NCI-H1105 (cell line): ENCODE results near the gene CARD9.

Source experiments
- DNase-seq: peaks from one replicate; lab custom pipeline; 2025; lab: John Stamatoyannopoulos, UW

Gene CARD9

DNA sequence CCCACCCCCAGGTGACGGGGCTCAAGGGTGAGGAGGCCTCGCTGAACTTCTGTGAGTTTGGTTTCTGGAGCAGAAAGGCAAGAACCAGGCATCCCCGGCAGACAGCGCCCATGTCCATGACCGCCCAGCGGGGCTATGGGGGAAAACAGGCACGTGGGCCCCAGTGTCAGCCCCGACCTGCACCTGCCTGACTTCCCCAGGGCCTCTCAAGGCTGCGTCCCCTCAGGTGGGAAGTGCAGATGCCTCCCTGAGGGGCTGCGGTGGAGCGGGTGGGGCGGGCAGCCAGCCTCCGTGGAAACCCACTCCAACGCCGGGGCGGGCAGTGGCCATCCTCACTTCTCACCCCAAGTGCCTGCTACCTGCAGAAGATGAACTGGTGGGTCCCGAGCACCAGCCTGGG is 6.9 kb upstream of the CARD9 start:
- DNase-seq, result no peak

DNA sequence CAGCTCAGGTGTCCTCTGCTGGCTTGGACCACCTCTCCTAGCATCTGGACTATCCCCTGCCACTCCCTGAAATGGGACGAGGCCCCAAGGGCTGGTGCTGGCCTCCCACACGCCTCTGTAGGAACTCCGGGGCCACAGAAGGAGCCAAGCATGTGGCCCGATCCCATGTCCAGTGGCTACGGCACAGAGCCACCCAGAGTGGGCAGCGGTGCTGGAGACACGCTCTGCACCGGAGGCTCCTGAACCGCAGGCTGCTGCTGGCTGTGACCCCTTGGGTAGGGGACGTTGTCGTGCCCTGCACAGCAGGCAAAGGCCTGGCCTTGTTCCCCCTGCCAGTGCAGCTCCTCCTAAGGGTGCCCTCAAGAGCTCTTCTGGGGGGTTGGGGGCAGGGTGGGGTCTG is 6.4 kb upstream of the CARD9 start:
- DNase-seq, result no peak

DNA sequence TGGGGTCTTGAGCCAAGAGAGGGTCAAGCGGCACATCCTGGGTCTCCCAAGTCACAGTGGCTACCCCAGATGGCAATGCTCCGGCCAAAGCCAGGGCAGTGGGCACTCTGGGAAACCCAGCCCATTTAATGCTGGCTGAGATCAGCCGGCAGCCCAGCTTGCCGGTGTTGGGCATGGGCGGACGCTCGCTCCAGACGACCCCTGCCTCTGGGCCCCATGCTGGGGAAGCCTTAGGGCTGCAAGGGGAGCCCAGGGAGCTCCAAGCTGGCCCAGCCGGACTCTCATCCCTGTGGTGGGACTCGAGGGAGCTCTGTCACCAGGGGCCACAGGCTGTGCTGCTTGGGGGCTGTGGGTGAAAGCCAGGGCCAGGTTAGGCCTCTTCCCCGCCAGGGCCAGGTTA is 5.9 kb upstream of the CARD9 start:
- DNase-seq, result no peak

DNA sequence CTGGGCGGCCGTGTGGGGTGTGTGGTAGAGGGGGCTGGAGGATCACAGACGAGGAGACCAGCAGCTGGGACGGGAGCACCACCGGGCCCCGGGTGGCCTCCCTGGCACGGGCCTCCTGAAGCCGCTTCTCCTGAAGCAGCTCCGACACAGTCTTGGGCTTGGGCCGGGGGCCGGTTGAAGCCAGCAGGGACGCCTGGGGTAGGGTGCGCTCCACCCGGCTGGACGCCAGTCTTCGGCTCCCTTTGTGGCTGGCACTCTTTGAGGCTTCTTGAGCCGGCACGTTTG is 5.5 kb upstream of the CARD9 start:
- no peak for DNase-seq

DNA sequence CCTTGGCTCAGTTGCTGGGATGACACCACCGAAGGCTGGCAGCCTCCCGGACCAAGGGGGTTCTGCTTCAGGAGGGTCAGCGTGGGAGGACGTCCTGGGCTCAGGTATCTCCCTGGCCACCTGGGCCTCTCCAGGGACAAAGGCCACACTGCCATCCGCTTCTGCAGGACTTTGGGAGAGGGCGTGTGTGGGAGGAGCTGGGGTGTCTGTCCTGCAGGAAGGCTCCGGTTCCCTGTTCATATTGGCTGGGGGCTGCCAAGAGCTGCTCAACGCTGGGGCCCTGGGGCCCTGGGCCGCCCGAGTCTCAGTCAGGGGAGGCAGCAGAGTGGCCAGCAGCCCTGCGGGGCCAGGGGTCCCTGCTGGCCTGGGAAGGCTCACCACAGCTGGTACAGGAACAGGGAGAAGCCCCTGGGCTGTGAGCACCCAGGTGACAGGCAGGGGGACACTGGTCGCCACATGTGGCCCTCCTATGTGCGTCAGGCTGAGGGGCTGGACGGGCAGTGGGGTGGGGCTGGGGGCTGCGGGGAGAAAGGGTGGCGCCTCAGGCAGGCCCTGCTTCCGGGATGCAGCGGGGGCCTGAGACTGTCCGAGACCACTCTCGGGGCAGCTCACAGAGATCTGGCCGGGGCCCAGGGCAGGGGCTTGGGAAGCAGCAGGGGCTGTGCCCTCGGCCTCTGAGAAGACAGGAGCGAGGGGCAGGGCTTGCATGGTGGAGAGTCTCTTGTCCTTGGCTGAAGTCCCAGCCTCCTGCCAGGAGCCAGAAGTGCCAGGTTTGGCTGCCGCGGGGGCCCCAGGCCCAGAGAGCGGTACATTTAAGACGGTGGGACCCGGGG is 4.9 kb upstream of the CARD9 start:
- DNase-seq, result no peak

DNA sequence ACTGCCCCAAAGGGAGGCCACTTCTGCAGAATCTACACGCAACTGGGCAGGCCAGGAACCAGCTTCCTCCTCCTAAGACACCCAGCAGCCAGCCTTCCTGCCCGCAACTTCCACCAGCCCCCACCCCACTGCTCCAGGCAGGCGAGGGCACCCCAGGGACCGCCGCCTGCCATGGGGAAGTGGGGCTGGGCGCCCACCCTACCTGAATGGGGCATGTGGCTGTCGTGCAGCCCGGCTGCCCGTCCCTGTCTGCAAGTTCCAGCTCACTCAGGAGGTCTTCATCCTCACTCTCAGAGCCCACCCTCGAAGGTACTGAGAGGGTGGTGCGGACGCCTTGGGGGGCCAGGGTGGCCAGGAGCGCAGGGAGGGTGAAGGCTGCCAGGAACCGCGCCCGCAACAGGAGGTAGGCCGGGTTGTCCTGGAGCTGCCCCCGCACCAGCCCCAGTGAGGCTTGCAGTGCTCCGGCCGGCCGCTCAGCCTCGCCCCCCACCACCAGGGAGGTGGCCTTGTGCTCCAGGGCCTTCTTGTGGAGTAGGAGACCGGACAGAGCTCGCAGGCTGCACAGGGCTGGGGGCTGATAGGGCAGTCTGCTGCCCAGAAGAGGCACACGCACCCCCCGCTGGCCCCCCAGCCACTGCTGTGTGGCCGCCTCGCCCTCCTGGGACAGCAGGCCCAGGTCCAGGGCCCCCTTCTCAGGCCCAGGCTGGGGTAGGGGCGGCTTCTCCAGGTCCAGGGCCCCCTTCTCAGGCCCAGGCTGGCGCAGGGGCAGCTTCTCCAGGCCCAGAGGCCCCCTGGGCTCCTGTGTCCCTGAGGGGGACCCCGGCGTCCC is 4.1 kb upstream of the CARD9 start:
- no peak for DNase-seq

DNA sequence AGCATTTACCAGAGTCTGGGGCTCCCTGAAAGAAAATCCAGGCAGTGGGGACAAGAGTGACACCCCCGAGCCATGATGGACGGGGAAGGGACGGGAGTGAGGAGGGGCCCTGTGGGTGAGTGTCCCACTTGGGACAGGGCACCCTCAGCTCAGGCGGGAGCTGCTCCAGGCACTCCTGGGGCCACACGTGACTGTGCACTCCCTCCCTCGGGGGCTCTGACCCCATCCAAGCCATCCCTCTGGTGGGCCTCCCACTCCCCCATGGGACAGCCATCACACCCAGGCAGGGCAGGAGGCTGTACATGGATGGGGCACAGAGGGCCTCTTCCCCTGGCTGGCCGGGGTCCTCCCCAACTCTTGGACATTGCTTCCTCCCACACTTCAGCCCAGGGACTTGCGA is 3.0 kb upstream of the CARD9 start:
- no peak for DNase-seq

DNA sequence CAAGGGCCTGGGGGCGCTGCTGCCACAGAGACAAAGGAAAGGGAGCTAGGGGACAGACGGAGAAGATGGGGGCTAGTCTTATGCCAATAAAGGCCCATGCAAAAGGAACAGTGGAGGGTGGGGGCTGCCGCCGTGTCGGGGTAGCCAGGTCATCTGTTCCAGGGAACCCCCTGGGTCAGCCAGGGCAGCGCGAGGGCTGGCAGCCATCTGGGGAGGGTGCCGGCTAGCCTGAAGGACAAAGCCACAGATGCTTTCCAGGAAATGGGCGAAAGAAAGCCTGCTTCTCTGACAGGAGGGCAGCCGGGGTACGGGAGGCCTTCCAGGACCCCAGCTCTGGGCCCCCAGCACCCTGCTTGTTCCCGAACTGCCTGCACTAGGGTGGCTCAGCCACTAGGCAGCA is 1.6 kb upstream of the CARD9 start:
- DNase-seq, result no peak

DNA sequence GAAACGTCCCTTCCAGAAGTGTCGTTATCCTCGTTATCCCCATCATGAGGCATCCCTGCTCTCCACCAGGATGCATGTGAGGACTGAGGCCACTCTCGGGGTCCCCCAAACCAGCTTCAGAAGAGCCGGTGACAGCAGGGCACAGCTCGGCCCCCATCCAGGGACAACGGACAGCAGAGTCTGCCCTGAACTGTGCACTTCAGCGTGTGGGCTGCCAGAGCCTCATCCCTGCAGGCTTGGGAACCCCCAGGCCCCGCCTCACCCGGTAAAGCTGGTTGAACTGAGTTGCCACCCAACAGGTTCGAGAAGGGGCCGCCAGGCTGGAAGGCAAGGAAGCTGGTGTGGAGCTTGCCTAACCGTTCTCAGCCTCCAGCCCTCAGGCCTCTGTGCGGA is 710 bp upstream of the CARD9 start:
- no peak for DNase-seq

DNA sequence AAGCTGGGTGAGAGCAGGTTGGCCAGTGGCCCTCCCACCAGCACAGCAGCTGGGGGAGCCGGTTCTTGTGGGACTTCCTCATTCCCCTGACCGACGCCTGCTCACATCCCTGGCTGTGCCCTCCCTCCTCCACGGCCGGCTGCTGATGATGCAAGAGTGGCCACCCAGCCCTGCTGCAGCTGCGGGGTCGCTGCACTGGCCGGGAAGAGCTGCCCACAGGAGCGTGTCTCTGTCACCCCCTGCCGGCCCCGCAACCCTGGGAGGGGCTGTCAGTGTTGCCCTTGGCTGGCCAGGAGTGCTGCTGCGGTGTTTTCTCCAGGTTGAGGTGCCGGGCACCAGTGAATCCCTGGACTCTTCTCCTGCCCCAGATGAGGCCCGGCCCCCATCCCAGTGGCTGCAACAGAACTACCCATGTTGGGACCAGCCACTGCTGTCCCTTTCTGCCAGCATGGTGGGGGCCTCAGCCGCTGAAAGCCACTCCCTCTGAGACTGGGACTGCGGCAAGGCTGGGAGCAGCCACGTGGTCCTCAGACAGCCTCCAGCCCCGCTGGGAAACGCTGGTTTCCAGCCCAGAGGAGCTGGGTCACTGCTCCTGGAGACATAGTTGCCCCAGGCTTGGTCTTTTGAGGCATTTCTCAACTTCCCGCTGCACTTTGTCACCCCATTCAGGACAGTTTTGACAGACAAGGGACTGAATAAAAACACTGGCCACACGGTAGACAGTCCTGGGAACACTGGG is 739 bp downstream of the CARD9 start:
- no peak for DNase-seq

DNA sequence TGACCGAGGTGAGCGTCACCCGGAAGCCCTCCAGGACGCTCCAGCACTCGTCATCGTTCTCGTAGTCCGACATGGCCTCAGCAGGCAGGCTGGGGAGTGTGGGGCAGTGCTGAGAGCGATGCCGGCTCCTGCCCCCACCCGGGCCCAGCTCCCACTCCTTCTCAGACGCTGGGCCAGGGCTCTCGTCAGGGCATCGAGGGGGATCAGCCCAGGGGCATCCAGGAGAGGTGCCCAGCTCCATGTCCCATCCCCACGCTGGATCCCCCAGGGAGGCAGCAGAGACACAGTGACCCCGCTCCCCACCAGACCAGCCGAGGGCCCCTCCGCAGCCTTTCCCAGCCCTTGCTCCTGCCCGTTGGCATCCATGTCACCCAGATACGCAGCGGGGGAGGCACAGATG is 1.5 kb downstream of the CARD9 start:
- no peak for DNase-seq

DNA sequence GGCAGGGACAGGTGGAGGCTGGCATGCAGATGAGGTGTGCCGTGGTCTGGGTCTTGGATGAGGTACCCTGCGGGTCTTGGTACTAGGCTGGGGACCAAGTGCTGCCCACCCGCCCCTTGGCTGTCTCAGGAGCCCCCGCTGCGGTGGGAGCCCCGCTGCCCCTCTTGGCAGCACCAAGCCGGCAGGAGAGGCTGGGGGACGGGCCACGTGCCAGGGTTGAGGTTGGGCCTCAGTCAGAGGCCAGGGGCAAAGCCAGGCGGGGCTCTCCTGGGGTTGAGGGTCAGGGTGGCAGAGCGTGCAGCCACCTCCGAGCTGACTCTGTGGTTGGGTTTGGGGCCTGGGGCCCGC is 2.0 kb downstream of the CARD9 start:
- no peak for DNase-seq

DNA sequence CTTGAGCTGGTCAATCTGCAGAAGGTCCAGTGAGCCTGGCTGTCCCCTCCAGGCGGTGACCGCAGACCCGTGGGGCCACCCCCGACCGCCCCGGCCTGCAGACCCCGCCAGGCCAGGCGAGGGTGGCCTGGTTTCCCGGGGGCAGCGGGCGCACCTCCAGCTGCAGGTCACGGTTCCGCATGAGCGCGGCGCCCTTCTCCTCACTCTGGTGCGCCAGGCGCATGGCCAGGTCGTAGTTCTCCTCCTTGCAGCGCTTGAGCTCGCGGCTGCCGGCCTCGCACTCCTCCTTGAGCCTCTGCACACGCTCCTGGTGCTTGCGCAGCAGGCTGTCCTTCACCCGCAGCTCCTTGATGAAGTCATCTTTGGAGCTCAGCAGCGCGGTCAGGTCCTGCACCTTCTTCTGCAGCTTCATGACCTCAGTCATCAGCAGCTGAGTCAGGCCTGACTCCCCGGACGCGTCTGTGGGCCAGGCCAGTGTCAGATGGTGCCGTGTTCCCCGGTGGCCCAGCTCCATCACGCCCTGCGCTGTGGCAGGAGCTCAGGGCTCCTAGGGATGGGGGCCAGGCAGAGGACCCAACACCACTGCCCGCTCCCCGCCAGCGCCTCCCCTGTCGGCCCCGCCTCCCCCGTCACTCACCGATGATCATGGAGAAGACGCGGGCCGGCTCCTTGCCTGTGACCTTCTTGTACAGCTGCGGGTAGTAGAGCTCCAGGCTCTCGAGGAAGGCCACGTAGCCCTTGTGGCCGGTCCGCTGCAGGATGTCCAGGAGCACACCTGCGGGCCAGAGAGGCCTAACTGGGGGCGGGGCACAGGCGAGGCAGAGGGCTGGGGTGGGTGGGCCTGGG is 2.6 kb downstream of the CARD9 start:
- DNase-seq, result no peak

DNA sequence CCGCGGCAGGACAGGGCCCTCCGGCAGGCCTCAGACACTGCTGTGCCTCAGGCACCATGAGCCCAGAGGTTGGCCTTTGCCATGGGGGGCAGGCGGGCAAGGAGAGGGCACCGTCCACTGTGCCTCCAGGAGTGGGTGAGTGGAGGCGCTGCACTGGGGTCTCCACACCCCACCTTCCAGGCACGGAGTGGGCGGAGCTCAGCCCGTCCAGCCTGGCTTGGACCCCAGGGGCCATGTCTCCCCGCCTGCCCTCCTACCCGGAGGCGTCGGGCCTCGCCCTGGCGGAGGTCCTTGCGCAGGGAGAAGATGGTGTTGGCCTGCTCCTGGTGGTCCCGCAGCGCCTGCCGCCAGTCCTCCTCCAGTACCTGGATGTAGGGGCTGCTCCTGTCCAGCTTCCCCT is 3.4 kb downstream of the CARD9 start:
- DNase-seq, result no peak

DNA sequence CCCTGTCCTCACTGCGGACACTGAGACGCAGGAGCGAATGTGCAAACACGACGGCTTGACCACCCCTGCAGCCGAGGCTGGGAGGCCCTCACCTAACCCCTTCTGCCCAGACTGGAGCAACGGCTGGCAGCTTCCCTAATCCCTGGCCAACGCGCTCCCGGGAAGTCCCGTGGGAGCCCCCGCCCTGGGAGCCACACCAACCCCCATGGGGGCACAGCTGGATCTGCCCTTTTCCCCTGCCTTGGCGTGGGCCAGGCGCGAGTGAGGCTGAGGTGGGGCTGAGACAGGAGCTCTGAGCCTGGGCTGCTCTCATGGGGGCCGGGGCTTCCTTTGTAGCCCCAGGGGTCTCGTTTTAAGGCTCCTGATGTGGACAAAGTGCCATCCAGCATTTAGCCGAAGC is 5.3 kb downstream of the CARD9 start:
- DNase-seq, result no peak

DNA sequence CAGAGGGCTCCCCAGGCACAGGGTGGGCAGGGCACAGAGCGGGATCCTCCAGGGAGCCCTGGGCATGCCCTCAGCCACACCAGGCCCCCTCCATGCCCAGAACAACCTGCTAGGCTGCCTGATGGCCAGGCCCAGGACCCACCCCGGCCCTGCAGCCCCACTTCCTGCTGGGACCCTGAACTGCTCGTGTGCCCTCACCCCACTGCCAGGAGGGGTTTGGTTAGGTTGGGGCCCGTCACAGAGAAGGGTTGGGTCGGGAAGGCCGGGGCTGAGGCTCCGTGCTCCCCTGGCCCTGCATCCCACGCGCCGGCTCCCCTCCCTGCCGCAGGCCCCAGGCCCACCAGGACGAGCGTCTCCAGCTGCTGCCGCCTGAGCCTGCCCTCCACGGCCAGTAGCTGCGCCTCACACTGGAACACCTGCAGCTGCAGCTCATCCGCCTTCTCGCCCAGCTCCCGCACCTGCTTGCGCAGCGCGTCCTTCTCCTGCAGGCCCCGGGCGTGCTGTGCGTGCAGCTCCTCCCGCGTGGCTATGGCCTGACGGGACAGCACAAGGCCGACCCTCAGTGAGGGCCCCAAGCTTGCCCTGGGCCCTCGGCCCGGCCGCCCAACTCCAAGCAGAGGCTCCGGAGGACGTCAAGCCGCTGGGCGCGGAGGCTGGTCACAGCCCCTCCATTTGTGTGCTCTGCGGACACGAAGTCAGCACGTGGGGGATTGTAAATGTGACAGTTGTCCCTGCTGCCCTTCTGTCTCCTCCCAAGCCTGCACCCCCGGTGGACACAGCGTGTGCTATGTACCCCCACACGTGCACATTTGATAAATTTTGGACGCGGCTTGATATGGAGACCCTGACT is 5.9 kb downstream of the CARD9 start:
- DNase-seq, result no peak

DNA sequence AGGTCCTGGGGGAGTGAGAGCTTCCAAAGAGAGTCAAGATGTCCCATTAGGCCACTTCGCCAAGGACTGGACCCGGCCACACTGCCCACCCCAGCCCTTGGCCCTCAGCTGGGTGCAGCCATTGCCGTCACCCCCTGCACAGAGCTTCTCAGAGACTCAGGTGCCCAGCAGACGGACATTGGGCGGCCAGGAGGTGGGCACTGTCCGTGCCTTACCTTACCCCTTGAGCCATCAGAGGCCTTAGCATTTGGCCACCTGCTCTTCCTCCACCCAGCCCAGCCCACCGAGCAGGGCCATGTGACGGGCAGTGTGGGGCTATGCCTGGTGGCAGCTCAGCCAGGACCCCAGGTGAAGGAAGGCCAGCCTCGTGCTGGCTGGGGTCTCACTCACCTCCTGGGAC is 6.6 kb downstream of the CARD9 start:
- DNase-seq, result no peak

DNA sequence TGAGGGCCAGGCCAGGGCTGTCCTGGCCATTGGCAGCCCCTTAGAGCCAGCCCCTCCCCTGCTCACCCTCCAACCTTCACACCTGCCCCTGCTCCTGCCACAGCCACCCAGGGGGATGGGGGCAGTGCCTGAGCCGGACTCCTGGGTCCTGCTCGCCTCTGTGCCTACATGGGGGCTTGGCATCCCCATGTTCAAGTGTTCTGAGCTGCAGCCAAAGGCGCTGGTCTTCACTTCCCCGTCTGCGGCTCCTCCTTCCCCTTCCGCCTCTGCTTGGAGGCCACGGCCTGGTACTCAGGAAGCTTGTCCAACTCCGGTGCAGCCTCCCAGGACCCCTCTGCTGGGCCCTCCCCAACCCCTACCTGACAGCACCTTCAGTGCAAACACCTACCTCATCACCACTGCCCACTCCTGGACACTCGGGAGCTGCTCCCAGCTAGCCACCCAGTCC is 7.7 kb downstream of the CARD9 start:
- DNase-seq, result no peak

DNA sequence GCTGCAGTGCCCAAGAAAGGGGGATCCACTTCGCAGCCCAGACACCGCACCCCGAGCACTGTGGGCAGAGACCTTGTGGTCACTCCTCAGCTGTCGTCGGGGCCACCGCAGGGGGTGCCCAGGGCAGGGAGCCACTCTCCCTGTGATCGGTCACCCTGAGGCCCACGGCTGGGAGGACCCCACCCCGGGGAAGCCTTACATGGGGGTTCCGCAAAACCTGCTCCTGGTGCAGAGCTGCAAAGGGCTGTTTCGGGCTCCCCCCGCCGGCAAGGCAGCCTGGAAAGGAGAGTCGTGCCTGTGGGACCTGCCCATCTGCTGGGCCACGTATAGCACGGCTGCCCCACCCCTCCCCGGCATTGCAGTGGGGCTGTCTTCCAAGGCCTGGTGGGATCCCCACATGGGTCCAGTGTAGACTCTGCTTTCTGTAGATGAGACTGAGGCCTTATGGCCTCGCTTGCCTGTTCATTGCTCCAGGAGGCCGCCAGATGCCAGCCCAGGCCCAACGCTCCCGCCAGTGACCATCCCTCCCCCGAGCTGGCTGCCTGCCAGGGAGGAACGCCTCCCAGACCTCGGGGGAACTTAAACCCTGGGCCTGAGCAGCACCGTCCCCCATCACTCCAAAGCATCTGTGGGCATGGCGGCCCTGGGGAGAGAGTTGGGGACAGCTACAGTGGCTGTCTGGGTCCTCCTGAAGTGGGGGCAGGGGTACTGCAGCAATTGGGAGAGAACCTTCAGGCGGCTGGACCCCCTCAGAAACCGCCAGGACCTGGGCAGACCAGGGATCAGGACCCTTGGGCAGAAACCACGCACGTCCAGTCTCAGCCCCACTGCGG is 8.3 kb downstream of the CARD9 start:
- no peak for DNase-seq
